IMR-90 (cell line): ENCODE measurements around the gene RFX2. TPM values are rescaled to one million over a fixed set of nuclear protein-coding genes. Genes with fewer than 3 reads are reported as not detected.

Source experiments
- ATAC-seq: fragments of 200-7000 bp; cut with Tn5 transposase; 2 replicates; pipeline ENCODE4 v1.9.1; 2020; ENCODE audit warnings: low read depth, mild to moderate bottlenecking, moderate library complexity
- BruUV-seq: library from RNA; stranded (reverse); fragments of 400-500 nt; replicated peaks from 2 replicates; lab custom pipeline; 2021; lab: Mats Ljungman, UMichigan
- CTCF ChIA-PET: fragments of 300-600 bp; formaldehyde crosslinking; extraction: SDS; loops from one replicate; lab custom pipeline; 2021; ENCODE audit warnings: antibody characterized with exemption; lab: Yijun Ruan, JAX
- POLR2A ChIA-PET: fragments of 300-600 bp; sonication (Branson Sonifier 250); formaldehyde crosslinking; loops from one replicate; lab custom pipeline; 2022; ENCODE audit warnings: antibody characterized with exemption; ENCODE audit not compliant: unreplicated experiment; lab: Charles Lee
- DNase-seq: peaks from one replicate; pipeline ENCODE4 v3.0.0; 2013
- H2AFZ ChIP-seq: replicated peaks from 2 replicates; pipeline ENCODE3; 2013; ENCODE audit warnings: low read length, mild to moderate bottlenecking; ENCODE audit not compliant: poor library complexity
- H2AK5ac ChIP-seq: 2 replicates; pipeline ENCODE4 v1.6.1; 2013; ENCODE audit warnings: low read depth, low read length, inconsistent platforms
- H2AK9ac ChIP-seq: replicated peaks from 2 replicates; pipeline ENCODE3; 2013; ENCODE audit warnings: mild to moderate bottlenecking, low read depth, low read length, moderate library complexity; ENCODE audit not compliant: poor library complexity
- H2BK120ac ChIP-seq: 2 replicates; pipeline ENCODE4 v1.6.1; 2013; ENCODE audit warnings: low read depth, low read length, inconsistent platforms
- H2BK15ac ChIP-seq: 3 replicates; pipeline ENCODE4 v1.6.1; 2013; ENCODE audit warnings: low read depth, low read length, inconsistent platforms
- H2BK20ac ChIP-seq: 2 replicates; pipeline ENCODE4 v1.6.1; 2013; ENCODE audit warnings: low read depth, mild to moderate bottlenecking, inconsistent platforms, low read length, moderate library complexity
- H2BK5ac ChIP-seq: 2 replicates; pipeline ENCODE4 v1.6.1; 2013; ENCODE audit warnings: mild to moderate bottlenecking, low read depth, low read length, inconsistent platforms; ENCODE audit not compliant: poor library complexity, severe bottlenecking
- H3K14ac ChIP-seq: replicated peaks from 2 replicates; pipeline ENCODE4 v1.6.1; 2013; ENCODE audit warnings: low read depth, low read length, inconsistent platforms
- H3K18ac ChIP-seq: 2 replicates; pipeline ENCODE4 v1.6.1; 2013; ENCODE audit warnings: low read depth, low read length, control low read depth
- H3K23ac ChIP-seq: 2 replicates; pipeline ENCODE4 v1.6.1; 2013; ENCODE audit warnings: low read depth, low read length, inconsistent platforms
- H3K27ac ChIP-seq: 2 replicates; pipeline ENCODE4 v1.5.1; 2013; ENCODE audit warnings: mild to moderate bottlenecking, control low read depth, low read length; ENCODE audit not compliant: insufficient read depth
- H3K27me3 ChIP-seq: 2 replicates; pipeline ENCODE4 v1.6.1; 2013; ENCODE audit warnings: low read length; ENCODE audit not compliant: control insufficient read depth, insufficient read depth
- H3K36me3 ChIP-seq: 2 replicates; pipeline ENCODE4 v1.6.1; 2013; ENCODE audit warnings: low read length, mixed read lengths; ENCODE audit not compliant: control insufficient read depth, insufficient read depth
- H3K4ac ChIP-seq: 2 replicates; pipeline ENCODE4 v1.6.1; 2013; ENCODE audit warnings: low read depth, low read length, inconsistent platforms
- H3K4me1 ChIP-seq: 2 replicates; pipeline ENCODE4 v1.6.1; 2013; ENCODE audit warnings: low read length, mixed read lengths; ENCODE audit not compliant: control insufficient read depth, insufficient read depth
- H3K4me2 ChIP-seq: 2 replicates; pipeline ENCODE4 v1.6.1; 2013; ENCODE audit warnings: low read depth, mild to moderate bottlenecking, control low read depth, low read length, moderate library complexity
- H3K4me3 ChIP-seq: 2 replicates; pipeline ENCODE4 v1.5.1; 2013; ENCODE audit warnings: low read depth, mild to moderate bottlenecking, control low read depth, low read length, moderate library complexity; ENCODE audit not compliant: insufficient read depth
- H3K56ac ChIP-seq: 2 replicates; pipeline ENCODE4 v1.6.1; 2013; ENCODE audit warnings: low read length, inconsistent platforms; ENCODE audit not compliant: insufficient read depth; ENCODE audit errors: extremely low read depth
- H3K79me1 ChIP-seq, 2 experiments: 2 replicates each; pipeline ENCODE4 v1.6.1; 2013; ENCODE audit warnings: low read length in 2 of 2, inconsistent platforms in 1 of 2, low read depth in 1 of 2
- H3K9ac ChIP-seq: 2 replicates; pipeline ENCODE4 v1.6.1; 2013; ENCODE audit warnings: low read depth, low read length, control low read depth
- H3K9me1 ChIP-seq: 2 replicates; pipeline ENCODE4 v1.6.1; 2013; ENCODE audit warnings: low read length, inconsistent platforms; ENCODE audit not compliant: insufficient read depth
- H3K9me3 ChIP-seq: 2 replicates; pipeline ENCODE4 v1.6.1; 2013; ENCODE audit warnings: low read length; ENCODE audit not compliant: control insufficient read depth, insufficient read depth
- H4K20me1 ChIP-seq: 2 replicates; pipeline ENCODE4 v1.6.1; 2013; ENCODE audit warnings: low read length, inconsistent platforms; ENCODE audit not compliant: insufficient read depth
- H4K5ac ChIP-seq: 2 replicates; pipeline ENCODE4 v1.6.1; 2013; ENCODE audit warnings: mild to moderate bottlenecking, low read depth, low read length, control low read depth
- H4K8ac ChIP-seq, 2 experiments: 2 replicates each; pipeline ENCODE4 v1.6.1; 2013; ENCODE audit warnings: low read depth in 2 of 2, low read length in 2 of 2, control low read depth in 1 of 2, inconsistent platforms in 1 of 2
- H4K91ac ChIP-seq: 2 replicates; pipeline ENCODE4 v1.6.1; 2013; ENCODE audit warnings: low read depth, low read length, inconsistent platforms; ENCODE audit not compliant: insufficient read depth
- FOS ChIP-seq: fragments of 150-350 bp; IDR thresholded peaks from 2 replicates; pipeline ENCODE4 v1.6.1; 2016; ENCODE audit warnings: low read depth, low read length
- MAFK ChIP-seq: IDR thresholded peaks from 2 replicates; pipeline ENCODE4 v1.6.1; 2012; ENCODE audit warnings: low read depth, low read length, improper control_type of control experiment
- RFX5 ChIP-seq: IDR thresholded peaks from 2 replicates; pipeline ENCODE4 v1.8.0; 2012; ENCODE audit warnings: low read depth, mild to moderate bottlenecking, low read length, moderate library complexity
- WGBS, 2 experiments: methylation state at CpG; one replicate each; pipeline versions ENCODE4 v1.1.5 to v1.1.7; 2013; ENCODE audit warnings: missing lambda C conversion rate in 2 of 2; ENCODE audit not compliant: insufficient read length in 1 of 2; ENCODE audit errors: extremely low coverage in 2 of 2; 5-methylcytosine and 5-hydroxymethylcytosine counted together
- dilution Hi-C: fragments of 300-500 bp; cut with HindIII; formaldehyde crosslinking; loops from one replicate; pipeline ENCODE4 v1.14.3; 2018; ENCODE audit warnings: low sequenced_read_pairs; ENCODE audit not compliant: unreplicated experiment
- in situ Hi-C: fragments of 300-500 bp; cut with MboI; formaldehyde crosslinking; loops from 3 replicates; pipeline ENCODE4 v1.14.3; 2019; ENCODE audit warnings: low sequenced_read_pairs, inconsistent platforms, mixed read lengths
- intact Hi-C: fragments of 100-400 bp; cut with micrococcal nuclease; formaldehyde crosslinking; loops from 2 replicates; pipeline ENCODE4 v1.10.0; 2022
- polyA plus RNA-seq, 3 experiments: library from polyadenylated mRNA; depleted of rRNA; stranded (reverse); fragments of >200 nt; gene quantifications; 2 replicates each; pipeline ENCODE4 v1.2.3, GENCODE V29; 2012; ENCODE audit warnings: low replicate concordance in 1 of 3
- total RNA-seq: library from RNA; depleted of rRNA; stranded (reverse); fragments of >200 nt; gene quantifications from 2 replicates; pipeline ENCODE4 v1.2.3, GENCODE V29; 2012

The RFX2 gene
- total and polyA plus RNA-seq, 2 of the 4 experiments (the other 2 are of a cell fraction), result 2.2 to 4.9 TPM

DNA sequence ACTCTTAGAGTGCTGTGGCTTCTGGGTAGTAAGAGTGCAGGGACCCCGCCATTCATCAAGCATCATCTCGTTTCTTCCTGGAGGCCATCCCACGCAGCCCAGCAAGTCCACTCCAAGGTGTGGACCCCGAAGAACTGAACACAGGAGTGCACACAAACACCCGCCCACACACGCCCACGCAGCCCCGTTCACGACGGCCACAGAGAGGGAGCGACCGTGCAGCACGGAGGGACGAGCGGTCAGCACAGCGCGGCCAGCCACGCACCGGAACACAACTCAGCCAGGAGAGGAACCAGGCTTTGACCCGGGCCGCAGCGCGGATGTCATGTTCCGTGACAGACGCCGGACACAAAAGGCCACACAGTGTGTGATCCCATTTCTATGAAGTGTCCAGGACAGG lies 114.2 kb downstream of the RFX2 start:
- Histone ChIP-seq H3K23ac (no peak overlapping the region), H4K8ac (no peak overlapping the region), H3K36me3 (peaks cover 2% of the 10 kb centered on the region; the same call in 1 of the 2 replicates), H2BK5ac (no peak overlapping the region), H2BK20ac (no peak overlapping the region), H3K9ac (no peak overlapping the region), H3K56ac (no peak overlapping the region), H3K14ac (no peak overlapping the region), H3K4me3 (no peak overlapping the region), H3K9me3 (no peaks in the 10 kb centered on the region), H2AK5ac (no peak overlapping the region), H3K79me1 (no peaks in the 10 kb centered on the region), H3K4ac (no peak overlapping the region), H3K27ac (no peak overlapping the region), H4K5ac (no peak overlapping the region), H2AK9ac (no peak overlapping the region), H2BK15ac (no peak overlapping the region), H3K27me3 (no peaks in the 10 kb centered on the region), H4K91ac (no peak overlapping the region), H3K9me1 (no peaks in the 10 kb centered on the region), H2AFZ (no peak overlapping the region), H2BK120ac (no peak overlapping the region), H4K20me1 (no peaks in the 10 kb centered on the region), H3K4me2 (no peak overlapping the region), H3K18ac (no peak overlapping the region), H3K4me1 (no peaks in the 10 kb centered on the region; the same call in 1 of the 2 replicates)
- in situ Hi-C loops (no loop called here), intact Hi-C loops (no loop called here), dilution Hi-C loops (no loop called here)
- no peak for DNase-seq
- no peak for ATAC-seq
- TF ChIP-seq MAFK, result no peak
- TF ChIP-seq FOS, result no peak
- TF ChIP-seq RFX5, result no peak
- CTCF ChIA-PET, result no interaction called here
- POLR2A ChIA-PET, result no interaction called here
- 100% methylated on average over 9 of the region's 26 CpGs; no CpG with 5 or more reads in 1 of the 2 experiments for WGBS, 2 experiments
- BruUV-seq, result no TSS peak
